HG02798 (cell line): ENCODE data around the gene TLE7.

ENCODE experiments used
- ATAC-seq: cut with Tn5 transposase; IDR thresholded peaks from one replicate; pipeline ENCODE4 v1.9.1; 2021; ENCODE audit warnings: mild to moderate bottlenecking; ENCODE audit not compliant: unreplicated experiment, poor library complexity

Gene TLE7

GRCh38 chr16:71421911-71422310 lies 19.9 kb downstream of the TLE7 start:
- ATAC-seq, result peak; percentile 47

GRCh38 chr16:71414038-71414437 lies 27.8 kb downstream of the TLE7 start:
- ATAC-seq, result no peak

GRCh38 chr16:71413341-71413740 lies 28.5 kb downstream of the TLE7 start:
- no peak for ATAC-seq

DNA sequence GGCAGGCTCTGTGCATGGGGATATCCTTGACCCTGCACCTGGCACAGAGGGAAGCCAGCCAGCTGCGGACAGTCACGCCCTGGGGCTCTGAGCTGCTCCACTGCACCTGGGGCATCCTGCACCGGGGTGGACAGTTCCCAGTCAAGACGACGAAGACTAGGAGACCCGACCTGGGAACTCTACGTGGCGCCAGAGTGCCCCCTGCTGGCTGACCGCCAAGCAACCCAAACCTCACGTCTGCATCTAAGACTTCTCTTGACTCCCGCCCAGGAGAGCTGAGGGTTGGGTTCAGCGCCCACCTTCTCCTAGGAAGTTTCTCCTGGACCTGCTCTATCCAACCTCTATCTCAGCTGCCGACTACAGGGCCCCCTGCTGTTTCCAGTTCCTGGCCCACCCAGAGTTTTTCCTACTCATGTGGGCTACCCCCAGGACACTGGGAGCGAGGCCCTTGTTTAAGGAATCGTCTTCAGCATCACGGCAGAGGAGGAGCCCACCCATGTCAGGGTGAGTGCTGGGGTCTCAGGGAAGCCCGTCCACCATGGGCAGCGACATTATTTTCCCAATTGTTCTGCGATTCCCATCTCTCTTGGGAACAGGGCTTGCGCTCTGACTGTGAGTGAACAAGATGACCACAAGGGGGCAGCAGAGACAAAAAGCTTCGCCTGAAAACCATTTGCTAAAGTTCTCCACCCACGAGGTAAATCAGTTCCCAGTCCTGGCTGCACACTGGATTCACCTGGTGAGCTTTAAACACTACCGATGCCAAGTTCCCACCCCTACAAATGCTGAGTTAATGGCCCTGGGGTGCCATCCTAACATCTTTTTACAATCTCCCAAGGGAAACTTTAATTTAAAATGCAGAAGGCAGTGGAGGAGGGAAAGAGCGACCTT lies 29.3 kb downstream of the TLE7 start:
- ATAC-seq, result peak; percentile 53

DNA sequence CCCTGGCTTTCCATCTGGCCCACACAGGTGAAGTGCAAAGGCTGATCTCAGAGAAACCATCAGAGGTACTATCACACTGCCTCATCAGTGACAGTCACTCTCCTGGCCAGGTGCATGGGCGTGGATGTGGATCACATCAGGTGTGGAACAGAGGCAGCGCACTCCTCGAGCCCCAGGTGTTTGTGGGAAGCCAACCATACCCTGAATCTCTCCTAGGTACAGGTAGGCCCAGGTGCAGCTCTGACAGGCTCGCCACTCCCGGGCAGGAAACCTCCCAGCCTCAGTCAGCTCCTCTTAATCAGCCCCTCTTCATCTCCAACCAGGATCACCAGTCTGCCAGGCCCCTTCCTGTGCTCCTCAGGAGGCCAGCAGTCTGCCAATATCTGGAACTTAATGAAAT lies 31.7 kb downstream of the TLE7 start:
- no peak for ATAC-seq

DNA sequence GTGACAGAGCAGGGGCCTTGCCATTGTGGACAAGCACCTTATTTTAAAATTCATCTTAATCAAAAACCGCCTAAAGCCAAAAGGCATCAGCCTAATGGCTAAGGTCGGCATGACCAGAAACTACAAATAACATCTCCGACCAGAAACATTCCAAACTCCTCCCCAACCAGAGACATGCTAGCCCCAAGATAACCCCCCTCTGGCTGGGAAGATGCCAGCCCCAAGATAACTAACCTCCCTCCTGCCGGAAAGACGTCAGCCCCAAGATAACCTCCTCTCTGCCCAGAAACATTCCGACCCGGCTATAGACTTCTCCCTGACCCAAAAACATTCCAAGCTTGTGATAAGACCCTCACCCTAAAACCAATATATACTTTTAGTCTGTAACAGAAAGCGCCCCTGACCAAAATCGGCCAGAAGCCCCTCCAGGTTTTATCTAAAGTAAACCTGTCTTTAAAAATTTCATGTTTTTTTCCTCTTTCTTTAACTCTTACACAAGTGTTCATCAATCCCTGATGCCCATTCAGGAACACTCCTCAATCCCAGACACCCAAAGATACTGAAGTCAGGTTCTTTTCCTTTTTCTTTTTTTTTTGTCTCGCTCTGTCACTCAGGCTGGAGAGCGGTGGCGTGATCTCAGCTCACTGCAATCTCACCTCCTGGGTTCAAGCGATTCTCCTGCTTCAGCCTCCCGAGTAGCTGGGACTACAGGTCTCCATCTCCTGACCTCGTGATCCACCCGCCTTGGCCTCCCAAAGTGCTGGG lies 32.7 kb downstream of the TLE7 start:
- ATAC-seq, result no peak

- ATAC-seq, result no peak
Observed at GRCh38 chr16:71408536-71408935, 33.3 kb downstream of the TLE7 start.

- ATAC-seq, result no peak
Observed at GRCh38 chr16:71407731-71408130, 34.1 kb downstream of the TLE7 start.

DNA sequence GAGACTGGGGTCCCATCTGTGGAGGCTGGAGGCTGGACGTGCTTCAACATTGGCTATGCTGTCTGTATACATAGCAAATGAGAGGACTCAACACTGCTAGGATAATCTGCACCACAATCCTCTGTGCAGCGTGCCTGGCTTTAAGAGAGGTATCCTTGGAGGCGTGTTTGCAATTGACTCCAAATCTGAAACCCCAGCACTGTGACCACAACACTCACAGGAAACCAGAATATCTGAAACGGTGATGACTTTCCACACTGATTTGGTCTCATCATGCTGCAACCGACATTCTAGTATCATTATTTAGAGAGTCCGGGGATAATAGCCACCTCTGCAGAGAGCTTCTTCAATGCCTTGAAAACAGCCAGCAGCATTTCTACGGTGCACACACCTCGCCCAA lies 35.1 kb downstream of the TLE7 start:
- ATAC-seq, result no peak

GRCh38 chr16:71406316-71406715 lies 35.5 kb downstream of the TLE7 start:
- ATAC-seq, result no peak

DNA sequence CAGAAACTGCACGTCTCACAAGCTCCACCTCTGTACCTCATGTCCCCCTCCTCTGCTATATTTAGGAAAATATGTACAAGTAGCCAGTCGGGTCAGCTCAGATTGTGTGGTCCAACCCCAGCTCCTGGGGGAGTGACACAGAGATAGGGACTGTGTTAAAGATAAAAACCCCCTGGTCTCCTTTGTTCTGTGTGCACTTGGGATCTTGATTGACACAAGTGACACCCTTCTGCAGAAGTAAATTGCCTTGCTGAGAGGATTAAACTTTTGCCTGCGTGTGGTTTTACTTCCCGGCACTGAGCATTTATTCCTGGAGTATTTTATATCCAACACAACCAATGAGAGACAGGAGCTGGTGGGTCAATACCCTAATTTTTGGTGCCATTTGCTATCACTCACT lies 37.5 kb downstream of the TLE7 start:
- ATAC-seq, result no peak

GRCh38 chr16:71402674-71403073 lies 39.2 kb downstream of the TLE7 start:
- no peak for ATAC-seq

- ATAC-seq, result no peak
Observed at GRCh38 chr16:71402007-71402406, 39.8 kb downstream of the TLE7 start.

GRCh38 chr16:71399801-71400563 lies 41.9 kb downstream of the TLE7 start:
- no peak for ATAC-seq

DNA sequence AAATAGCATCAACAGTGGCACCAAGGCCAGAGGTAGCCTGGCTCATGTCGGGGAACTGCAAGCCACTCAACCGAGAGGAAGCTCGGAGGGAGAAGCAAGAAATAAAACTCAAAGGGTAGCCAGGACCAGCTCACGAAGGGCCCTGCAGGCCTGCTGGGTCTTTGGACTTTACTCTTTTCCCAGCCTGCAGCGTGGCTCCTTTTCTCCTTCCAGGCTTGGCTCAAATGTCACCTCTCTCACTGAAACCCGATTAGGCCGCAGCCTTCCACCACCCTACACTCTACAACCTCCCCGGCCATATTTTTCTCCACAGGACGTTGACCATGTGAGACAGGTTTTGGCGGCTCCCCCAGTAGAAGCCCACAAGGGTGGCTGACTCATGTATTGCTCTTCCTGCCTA lies 45.3 kb downstream of the TLE7 start:
- ATAC-seq, result no peak

- ATAC-seq, result no peak
Observed at GRCh38 chr16:71389330-71389729, 52.5 kb downstream of the TLE7 start.

DNA sequence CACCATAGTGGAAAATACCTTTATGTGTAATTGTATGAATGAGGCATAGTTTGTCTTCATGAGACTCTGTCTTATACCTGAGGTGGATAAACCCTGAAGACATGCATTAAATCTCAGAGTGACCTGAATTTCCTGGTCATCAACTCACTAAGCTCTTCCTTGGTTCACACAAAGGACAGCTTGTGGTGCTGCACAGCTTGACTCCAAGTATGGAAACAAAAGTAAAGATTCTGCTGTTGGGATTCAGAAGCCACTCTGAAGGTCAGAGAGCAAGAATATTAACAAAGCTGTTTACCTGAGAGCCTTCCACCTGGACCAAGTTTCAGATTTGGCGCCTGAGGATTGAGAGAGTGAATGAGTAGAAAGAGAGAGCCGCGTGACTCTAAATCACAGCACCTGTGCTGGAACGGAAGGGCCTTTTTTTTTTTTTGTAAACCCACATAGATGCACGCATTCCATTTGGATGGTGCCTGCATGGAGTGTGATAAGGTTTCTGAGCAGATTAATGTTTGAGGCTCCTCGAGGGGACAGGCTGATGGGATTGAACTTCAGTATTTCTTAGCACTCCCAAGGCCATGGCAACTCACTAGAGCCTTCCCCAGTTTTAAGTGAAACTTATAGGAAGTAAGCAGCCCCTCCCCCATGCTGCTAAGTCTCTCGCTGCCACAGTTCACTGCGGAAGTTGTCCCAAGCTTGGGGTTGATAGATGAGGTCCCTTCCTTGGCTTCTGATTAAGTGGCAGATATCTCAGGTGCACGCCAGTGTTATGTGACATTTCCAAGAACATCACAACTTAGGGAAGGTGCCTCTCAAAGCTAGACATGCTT lies 54.6 kb downstream of the TLE7 start:
- no peak for ATAC-seq

DNA sequence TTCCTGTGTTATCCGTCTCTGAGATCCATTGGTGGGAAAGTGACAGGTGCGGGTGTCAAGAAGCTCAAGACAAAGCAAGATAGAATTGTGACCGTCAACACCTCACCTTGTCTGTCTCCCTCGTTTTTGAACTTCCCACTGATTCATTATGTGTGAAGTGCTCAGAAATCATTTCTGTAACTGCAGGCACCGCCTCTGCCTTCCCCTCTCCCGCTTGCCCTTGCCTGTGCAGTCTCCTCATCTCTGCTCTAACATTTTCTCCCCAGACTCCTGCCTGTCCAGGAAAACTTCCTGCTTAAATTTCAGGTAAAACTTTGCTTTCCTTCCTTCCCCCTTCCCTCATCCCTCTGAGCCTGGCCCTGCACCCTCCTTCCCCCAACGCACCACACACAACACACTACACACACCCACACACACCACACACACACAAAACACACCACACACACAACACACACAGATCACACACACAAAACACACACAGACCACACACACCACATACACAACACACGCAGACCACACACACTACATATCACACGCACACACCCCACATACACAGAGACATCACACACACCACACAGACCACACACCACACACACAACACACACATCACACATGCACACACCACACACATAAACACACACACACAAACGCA lies 57.7 kb downstream of the TLE7 start:
- ATAC-seq, result no peak

DNA sequence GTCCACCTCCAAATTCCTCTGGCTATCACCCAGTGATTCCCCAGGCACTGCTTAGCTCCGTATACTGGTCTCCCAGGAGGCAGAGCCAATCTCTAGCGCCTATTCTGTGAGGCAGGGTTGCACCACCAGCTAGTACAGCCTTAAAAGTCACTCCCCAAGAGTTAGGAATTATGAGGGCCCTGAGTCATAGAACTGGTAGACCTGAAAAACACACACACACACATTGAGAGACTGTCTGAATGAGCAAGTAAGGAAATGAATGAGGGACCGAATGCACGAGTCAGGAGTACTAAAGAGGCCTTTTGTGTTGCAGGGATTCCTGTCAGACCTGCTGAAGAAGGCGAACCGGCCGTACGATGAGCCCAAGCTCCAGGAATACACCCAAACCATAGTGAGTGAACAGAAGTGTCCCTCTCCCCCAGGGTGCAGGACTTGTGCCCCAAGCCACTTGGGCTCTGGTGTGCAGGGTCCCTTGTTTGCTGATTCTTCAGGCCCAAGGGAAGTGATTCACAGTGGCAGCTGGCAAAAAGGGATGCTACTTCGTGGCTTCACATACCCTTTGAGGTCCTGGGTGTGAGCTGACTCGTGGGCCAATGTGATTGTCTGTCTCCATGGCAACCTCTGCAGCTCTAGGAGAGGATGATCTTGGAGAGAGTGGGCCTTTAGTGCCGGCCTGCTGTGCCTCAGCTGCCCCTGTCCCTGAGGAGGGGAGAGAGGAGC lies 58.6 kb downstream of the TLE7 start:
- ATAC-seq, result no peak
